GOT3 (cell line): ENCODE measurements around the gene FAM13A.

ENCODE experiments used
- DNase-seq: peaks from one replicate; lab custom pipeline; 2025; ENCODE audit warnings: mixed read lengths; lab: John Stamatoyannopoulos, UW

FAM13A gene

GRCh38 chr4:88713782-88714181 is 343.2 kb downstream of the FAM13A start:
- DNase-seq: no peak

GRCh38 chr4:88709989-88710388 is 347.0 kb downstream of the FAM13A start:
- no peak for DNase-seq

- DNase-seq: no peak
Observed at GRCh38 chr4:88706574-88706973, 350.4 kb downstream of the FAM13A start.

GRCh38 chr4:88705805-88706492 is 351.0 kb downstream of the FAM13A start:
- DNase-seq: no peak

GRCh38 chr4:88705223-88705622 is 351.8 kb downstream of the FAM13A start:
- DNase-seq: no peak

GRCh38 chr4:88702782-88703181 is 354.2 kb downstream of the FAM13A start:
- no peak for DNase-seq

GRCh38 chr4:88698519-88698918 is 358.5 kb downstream of the FAM13A start:
- DNase-seq: no peak

GRCh38 chr4:88697588-88698329 is 359.2 kb downstream of the FAM13A start, which contains the start of gene NAP1L5:
TSS of gene NAP1L5 (minus strand) at chr4:88697829. CDS start at chr4:88697754, 75 bp downstream.
- no peak for DNase-seq

GRCh38 chr4:88697141-88697540 is 359.8 kb downstream of the FAM13A start:
- no peak for DNase-seq

- no peak for DNase-seq
Observed at GRCh38 chr4:88696630-88697029, 360.4 kb downstream of the FAM13A start.

- DNase-seq: no peak
Observed at GRCh38 chr4:88693792-88694191, 363.2 kb downstream of the FAM13A start.

GRCh38 chr4:88690355-88690754 is 366.6 kb downstream of the FAM13A start:
- DNase-seq: no peak

GRCh38 chr4:88681209-88681608 is 375.8 kb downstream of the FAM13A start:
- DNase-seq: no peak
